SK-N-SH treated with all-trans-retinoic acid at 6 μM for 48 hours (cell line): ENCODE data around the gene NEURL1B.
"Not testable (repeated sequence)": the region's sequence is repeated elsewhere in the genome, so short reads cannot be mapped to it uniquely, and the experiment has no call there.

Experiments
- ATAC-seq: fragments of 200-7000 bp; cut with Tn5 transposase; 3 replicates; pipeline ENCODE4 v1.9.1; 2020; ENCODE audit warnings: mild to moderate bottlenecking, moderate library complexity
- BACH2 ChIP-seq: fragments of 250-450 bp; sonication (Bioruptor Pico); IDR thresholded peaks from 2 replicates; pipeline ENCODE4 v1.9.0; 2021; ENCODE audit warnings: mild to moderate bottlenecking, borderline replicate concordance
- CREB5 ChIP-seq: fragments of 250-450 bp; sonication (Bioruptor Pico); IDR thresholded peaks from 2 replicates; pipeline ENCODE4 v1.5.1; 2020; ENCODE audit warnings: low read depth, mild to moderate bottlenecking, moderate library complexity
- ESRRG ChIP-seq: fragments of 250-450 bp; sonication (Bioruptor Pico); IDR thresholded peaks from 2 replicates; pipeline ENCODE4 v1.6.1; 2021; ENCODE audit warnings: mild to moderate bottlenecking
- GLIS3 ChIP-seq: fragments of 250-450 bp; sonication (Bioruptor Pico); IDR thresholded peaks from 2 replicates; pipeline ENCODE4 v1.5.0; 2020; ENCODE audit warnings: mild to moderate bottlenecking, moderate library complexity
- ISL1 ChIP-seq: fragments of 250-450 bp; sonication (Bioruptor Pico); IDR thresholded peaks from 2 replicates; pipeline ENCODE4 v2.1.2; 2022; ENCODE audit warnings: mild to moderate bottlenecking, moderate library complexity
- OSR1 ChIP-seq: fragments of 250-450 bp; sonication (Bioruptor Pico); IDR thresholded peaks from 2 replicates; pipeline ENCODE4 v1.8.0; 2022; ENCODE audit warnings: moderate library complexity, mild to moderate bottlenecking, inconsistent platforms
- PATZ1 ChIP-seq: fragments of 250-450 bp; sonication (Bioruptor Pico); IDR thresholded peaks from 2 replicates; pipeline ENCODE4 v1.8.0; 2020; ENCODE audit warnings: mild to moderate bottlenecking, moderate library complexity, borderline replicate concordance
- PPARA ChIP-seq: fragments of 250-450 bp; sonication (Bioruptor Pico); IDR thresholded peaks from 2 replicates; pipeline ENCODE4 v1.5.0; 2020; ENCODE audit warnings: mild to moderate bottlenecking, borderline replicate concordance
- RARB ChIP-seq: fragments of 250-450 bp; sonication (Bioruptor Pico); IDR thresholded peaks from 2 replicates; pipeline ENCODE4 v1.8.0; 2021; ENCODE audit warnings: mild to moderate bottlenecking, moderate library complexity
- SNAI2 ChIP-seq: fragments of 250-450 bp; sonication (Bioruptor Pico); IDR thresholded peaks from 2 replicates; pipeline ENCODE4 v1.5.0; 2020; ENCODE audit warnings: mild to moderate bottlenecking, moderate library complexity
- TCF4 ChIP-seq: fragments of 250-450 bp; sonication (Bioruptor Pico); IDR thresholded peaks from 2 replicates; pipeline ENCODE4 v1.8.0; 2021; ENCODE audit warnings: mild to moderate bottlenecking, moderate library complexity, borderline replicate concordance
- TSHZ2 ChIP-seq: fragments of 250-450 bp; sonication (Bioruptor Pico); IDR thresholded peaks from 2 replicates; pipeline ENCODE4 v1.5.0; 2020; ENCODE audit warnings: mild to moderate bottlenecking, moderate library complexity
- ZC3H10 ChIP-seq: fragments of 250-450 bp; sonication (Bioruptor Pico); IDR thresholded peaks from 2 replicates; pipeline ENCODE4 v1.5.1; 2021; ENCODE audit warnings: mild to moderate bottlenecking, moderate library complexity
- ZFP30 ChIP-seq: fragments of 450-650 bp; formaldehyde crosslinking; IDR thresholded peaks from 2 replicates; pipeline ENCODE4 v1.5.0; 2022; ENCODE audit warnings: mild to moderate bottlenecking, moderate library complexity
- ZNF565 ChIP-seq: fragments of 450-650 bp; formaldehyde crosslinking; conservative IDR thresholded peaks from 2 replicates; pipeline ENCODE4 v1.5.0; 2020; ENCODE audit warnings: low read depth, mild to moderate bottlenecking, moderate library complexity
- ZNF8 ChIP-seq: fragments of 450-650 bp; formaldehyde crosslinking; IDR thresholded peaks from 2 replicates; pipeline ENCODE4 v1.5.0; 2020; ENCODE audit warnings: mild to moderate bottlenecking, moderate library complexity

NEURL1B gene

GRCh38 chr5:172600571-172600970, 40.5 kb upstream of the NEURL1B start:
- no peak for ATAC-seq
- TF ChIP-seq SNAI2 (CRISPR knock-in tag) (no peak), ZNF565 (CRISPR knock-in tag) (no peak), TSHZ2 (no peak), GLIS3 (CRISPR knock-in tag) (no peak), ZNF8 (CRISPR knock-in tag) (no peak), ZC3H10 (CRISPR knock-in tag) (no peak), OSR1 (CRISPR knock-in tag) (no peak), RARB (no peak), CREB5 (CRISPR knock-in tag) (no peak), PATZ1 (CRISPR knock-in tag) (no peak), ESRRG (CRISPR knock-in tag) (no peak), ZFP30 (CRISPR knock-in tag) (no peak), TCF4 (CRISPR knock-in tag) (no peak)

GRCh38 chr5:172601576-172601975, 39.5 kb upstream of the NEURL1B start:
- not testable (repeated sequence) for ATAC-seq

- ATAC-seq: no peak
Measured at GRCh38 chr5:172602783-172603231, 38.3 kb upstream of the NEURL1B start.

GRCh38 chr5:172603251-172603806, 37.7 kb upstream of the NEURL1B start:
- no peak for ATAC-seq
- TF ChIP-seq TSHZ2: no peak

More at GRCh38 chr5:172602783-172603231, 38.3 kb upstream of the NEURL1B start:
- TF ChIP-seq BACH2 (CRISPR knock-in tag) (no peak), PPARA (CRISPR knock-in tag) (no peak)

GRCh38 chr5:172605466-172605865, 35.6 kb upstream of the NEURL1B start:
- TF ChIP-seq ZC3H10 (CRISPR knock-in tag): no peak
- no peak for TF ChIP-seq ISL1 (CRISPR knock-in tag)
- TF ChIP-seq PATZ1 (CRISPR knock-in tag): no peak
- no peak for TF ChIP-seq PPARA (CRISPR knock-in tag)
- no peak for TF ChIP-seq SNAI2 (CRISPR knock-in tag)
- ATAC-seq: no peak
